HG02852 (cell line): Measurements from ENCODE around the gene NME7.

Source experiments
- ATAC-seq: cut with Tn5 transposase; IDR thresholded peaks from one replicate; pipeline ENCODE4 v1.9.1; 2021; ENCODE audit warnings: mild to moderate bottlenecking, moderate library complexity; ENCODE audit not compliant: unreplicated experiment

NME7 gene

GRCh38 chr1:169163059-169163458 is 204.5 kb downstream of the NME7 start:
- ATAC-seq = peak; percentile 70

DNA sequence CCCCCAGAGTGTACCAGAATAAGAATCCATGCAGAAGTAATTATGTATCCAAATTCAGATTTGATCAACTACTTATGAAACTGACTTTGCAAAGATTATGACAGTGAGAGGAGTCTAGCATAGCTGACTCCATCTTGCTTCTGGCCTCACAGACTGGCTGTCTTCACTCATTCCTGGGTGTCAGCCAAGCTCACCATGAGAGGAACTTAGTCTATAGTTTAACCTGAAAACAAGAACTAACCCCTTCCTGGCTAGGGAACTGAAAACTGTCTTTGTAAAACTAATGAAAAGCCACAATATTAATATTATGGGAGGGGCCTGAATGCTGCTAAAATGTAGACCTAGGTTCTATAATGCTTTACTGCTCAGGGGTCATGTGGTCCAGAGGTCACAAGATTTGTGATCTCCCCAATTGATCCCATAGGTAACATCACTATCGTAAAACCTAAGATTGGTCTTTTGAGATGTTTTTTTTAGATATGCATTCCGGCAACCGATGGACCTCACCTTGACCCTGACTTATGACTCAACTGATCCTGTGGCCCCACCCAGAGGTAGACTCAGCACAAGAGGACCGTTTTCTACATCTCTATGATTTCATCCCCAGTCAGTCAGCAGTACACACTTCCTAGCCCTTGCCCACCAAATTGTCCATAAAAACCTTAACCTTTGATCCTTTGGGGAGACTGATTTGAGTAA is 206.0 kb downstream of the NME7 start:
- ATAC-seq = peak; percentile 75

- ATAC-seq = no peak
Observed at GRCh38 chr1:169160845-169161495, 206.6 kb downstream of the NME7 start.

DNA sequence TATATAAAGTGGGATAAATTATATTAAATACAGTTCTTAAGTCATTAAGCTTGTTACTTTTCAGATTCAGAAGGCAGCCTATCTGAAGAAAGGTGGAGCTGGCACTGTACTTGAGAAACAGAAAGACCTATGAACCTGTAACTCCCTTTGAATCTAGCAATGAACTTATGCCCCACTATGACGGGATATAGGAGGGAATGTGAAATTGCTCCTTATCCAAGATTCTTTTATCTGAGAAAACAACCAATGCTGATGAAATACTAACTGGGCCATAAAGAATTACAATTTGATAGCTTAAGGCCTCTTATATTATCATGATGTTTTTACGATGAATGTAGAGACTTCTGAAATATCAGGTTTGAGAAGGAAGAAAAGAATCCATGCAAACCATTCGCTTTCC is 211.0 kb downstream of the NME7 start:
- no peak for ATAC-seq

- no peak for ATAC-seq
Observed at GRCh38 chr1:169155675-169156074, 211.9 kb downstream of the NME7 start.

DNA sequence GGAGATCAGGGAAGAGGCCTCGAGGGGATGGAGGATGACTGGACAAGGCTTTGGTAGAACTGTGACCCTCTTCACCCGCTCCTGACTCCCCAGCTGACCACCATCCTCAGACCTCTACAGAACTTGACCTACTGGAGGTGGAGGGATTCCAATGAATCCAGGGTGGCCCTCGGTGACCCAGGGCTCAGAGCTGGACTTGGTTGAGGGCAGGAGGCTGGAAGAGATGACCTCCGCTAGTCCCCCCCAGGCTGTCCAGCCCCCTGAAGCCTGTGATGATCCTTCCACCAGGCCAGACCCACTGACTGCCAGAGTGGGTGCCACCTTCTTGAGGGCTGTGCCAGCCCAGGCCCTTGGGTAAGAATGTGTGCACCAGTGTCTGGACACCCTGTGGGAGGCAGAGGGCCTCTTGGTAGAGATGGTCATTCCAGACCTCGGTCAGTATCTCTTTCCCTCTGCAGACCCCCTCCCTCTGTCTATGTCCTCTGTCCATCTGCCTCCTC is 216.2 kb downstream of the NME7 start:
- ATAC-seq = no peak

DNA sequence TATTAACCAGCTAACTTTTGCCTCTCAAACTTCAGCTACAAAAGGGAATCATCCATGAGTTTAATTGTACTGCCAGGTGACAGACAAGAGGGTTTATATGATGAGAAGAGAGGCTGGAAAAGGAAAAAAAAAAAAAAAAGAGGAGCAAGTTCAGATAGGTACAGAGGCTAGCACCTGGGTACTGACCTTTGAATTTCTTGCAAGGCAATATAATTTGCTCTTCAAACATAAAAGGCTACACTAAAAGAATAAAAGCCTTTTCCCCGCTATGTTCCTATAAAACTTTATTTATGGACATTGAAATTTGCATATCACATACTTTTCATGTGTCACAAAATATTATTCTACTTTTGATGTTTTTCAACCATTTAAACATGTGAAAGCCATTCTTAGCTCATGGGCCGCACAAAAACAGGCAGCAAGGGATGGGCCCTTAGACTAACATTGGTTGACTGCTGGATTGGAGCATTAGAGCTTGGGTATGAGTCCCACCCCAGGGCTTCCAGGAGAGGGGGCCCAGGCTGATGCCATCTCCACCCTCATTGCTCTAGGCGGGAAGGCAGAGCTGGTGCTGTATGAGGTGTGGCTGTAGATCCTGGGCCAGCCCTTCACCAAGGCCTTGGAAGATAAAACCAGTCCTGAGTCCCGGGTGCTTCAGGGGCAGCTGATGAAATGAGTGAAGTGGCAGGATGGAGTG is 216.8 kb downstream of the NME7 start:
- ATAC-seq = no peak

GRCh38 chr1:169149555-169150286 is 217.9 kb downstream of the NME7 start:
- ATAC-seq = no peak

DNA sequence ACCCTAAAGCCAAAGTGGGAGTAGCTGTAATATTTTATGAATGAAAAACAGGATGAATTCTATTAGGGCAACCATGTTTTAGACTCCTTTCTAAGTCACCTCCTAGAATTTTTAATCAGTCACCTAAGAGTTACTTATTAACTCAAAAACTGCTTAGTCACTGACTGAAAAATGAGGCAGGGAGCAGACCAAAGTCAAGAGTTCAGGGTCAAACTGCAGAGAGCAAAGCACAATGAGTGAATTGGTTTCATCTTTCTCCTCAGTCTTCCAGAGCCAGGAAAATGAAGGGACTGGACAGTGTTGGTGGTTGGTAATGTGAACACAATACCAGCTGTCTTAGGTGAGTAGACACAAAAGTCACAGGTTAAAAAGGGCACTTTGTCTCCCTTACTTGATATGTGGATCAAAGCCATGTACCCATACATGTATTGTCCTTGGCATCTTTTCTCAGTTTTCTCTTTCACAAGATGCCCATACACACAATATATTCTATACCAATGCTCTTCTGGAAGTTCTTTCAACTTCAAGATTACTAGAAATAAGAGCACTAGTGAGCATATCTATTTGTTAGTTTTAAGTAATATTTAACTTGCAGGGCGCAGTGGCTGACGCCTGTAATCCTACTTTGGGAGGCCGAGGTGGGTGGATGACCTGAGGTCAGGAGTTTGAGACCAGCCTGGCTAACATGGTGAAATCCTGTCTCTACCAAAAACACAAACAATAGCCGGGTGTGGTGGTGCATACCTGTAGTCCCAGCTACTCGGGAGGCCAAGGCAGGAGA is 218.9 kb downstream of the NME7 start:
- ATAC-seq = no peak

- ATAC-seq = no peak
Observed at GRCh38 chr1:169146576-169147214, 220.9 kb downstream of the NME7 start.

DNA sequence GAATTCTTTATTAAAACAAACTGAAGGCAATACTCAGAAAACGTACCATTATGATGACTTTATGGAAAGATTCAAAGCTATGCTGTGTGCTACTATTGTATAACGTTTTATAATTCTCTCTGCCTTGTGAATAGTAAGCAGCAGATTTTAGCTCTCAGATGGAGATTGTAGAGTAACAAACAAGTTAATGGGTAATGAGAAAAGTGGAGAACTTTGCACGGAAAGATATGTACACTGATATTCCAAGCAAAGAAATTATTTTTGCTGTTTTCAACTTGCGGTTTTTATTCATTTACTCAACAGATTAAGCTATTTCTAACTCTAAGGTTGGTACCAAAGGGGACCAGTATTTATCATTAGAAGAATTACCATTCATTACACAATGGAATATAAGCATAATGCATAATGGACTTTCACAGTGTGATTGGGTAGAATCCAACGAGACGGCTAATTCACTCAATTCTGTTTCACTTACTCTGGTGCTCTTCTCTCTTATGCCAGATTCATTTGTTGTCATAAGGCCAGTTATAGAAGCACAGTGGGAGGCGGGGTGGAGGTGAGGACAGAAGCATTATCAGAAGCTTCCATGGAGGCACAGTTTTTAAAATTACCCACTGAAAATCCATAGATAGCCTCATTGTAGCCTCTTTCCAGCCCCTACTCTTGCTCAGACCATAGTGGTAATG is 222.5 kb downstream of the NME7 start:
- ATAC-seq = no peak

DNA sequence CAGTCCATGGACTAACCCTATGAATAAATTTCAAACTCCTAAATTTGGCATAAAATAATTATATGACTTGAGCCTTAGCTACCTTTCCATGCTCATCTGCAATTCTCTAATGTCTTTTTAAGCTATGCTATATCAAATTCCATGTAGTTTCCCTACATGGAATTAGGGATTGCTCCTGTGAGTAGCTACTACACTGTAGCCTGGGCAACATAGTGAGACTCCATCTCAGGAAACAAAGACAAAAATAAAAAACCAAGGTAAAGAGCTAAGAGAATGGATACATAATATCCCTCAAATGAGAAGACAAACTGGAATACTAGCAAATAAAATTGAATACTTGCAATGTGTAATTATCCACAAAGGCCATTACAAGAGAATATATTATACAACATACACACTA is 223.6 kb downstream of the NME7 start:
- no peak for ATAC-seq

GRCh38 chr1:169143346-169143745 is 224.3 kb downstream of the NME7 start:
- ATAC-seq = no peak

- no peak for ATAC-seq
Observed at GRCh38 chr1:169142129-169142528, 225.5 kb downstream of the NME7 start.

DNA sequence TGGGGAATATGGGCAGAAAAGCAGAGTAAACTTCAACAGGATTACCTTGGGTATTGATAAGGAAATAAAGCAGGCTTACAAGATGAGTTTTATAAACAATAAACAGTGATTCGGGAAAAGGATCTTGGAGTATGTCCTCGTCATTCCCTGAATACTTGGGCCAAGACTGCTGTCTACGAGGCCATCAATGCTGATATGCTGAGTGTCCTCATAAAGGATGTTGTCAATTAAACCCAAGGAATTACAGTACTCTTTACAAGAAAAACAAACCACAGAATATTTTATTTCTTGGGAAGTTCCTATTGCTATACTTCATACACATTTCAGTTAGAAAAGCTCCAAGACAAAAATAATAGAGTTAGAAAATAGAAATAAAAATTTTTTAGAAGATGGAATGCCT is 226.2 kb downstream of the NME7 start:
- no peak for ATAC-seq

DNA sequence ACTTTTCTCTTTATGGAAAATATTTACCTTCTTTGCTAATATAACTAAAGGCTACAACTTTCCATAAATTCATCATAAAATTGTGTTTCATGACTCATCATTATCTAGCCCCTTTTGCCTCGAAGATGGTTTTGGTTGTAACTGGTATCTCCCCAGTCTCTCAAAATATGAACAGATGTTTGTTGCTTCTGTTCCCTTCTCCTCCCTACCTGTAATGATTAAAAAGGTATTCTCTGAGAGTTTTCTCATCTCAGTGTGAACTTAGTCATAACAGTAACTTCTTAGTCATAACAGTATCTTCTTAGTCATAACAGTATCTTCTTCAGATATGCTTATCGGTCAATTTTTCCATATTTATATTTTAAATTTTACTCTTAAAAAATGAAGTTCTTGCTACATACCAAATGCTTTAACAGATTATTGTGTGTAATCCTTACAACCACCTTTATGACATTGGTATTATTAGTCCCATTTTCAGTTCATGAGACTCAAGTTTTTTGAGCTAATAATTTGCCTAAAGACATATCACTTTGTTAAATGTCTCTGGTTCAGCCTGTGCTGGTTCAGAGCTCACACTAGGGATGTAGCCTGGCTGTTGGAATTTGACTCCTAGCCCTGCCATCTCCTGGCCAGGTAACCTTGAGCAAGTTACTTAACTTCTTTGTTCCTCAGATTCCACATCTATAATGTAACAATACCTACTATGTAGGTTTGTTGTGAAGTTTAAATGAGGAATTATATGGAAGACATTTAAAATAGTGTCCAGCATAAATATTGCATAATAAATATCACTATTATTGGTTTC is 228.5 kb downstream of the NME7 start:
- ATAC-seq = peak; percentile 91

GRCh38 chr1:169137357-169137756 is 230.2 kb downstream of the NME7 start:
- ATAC-seq = no peak

DNA sequence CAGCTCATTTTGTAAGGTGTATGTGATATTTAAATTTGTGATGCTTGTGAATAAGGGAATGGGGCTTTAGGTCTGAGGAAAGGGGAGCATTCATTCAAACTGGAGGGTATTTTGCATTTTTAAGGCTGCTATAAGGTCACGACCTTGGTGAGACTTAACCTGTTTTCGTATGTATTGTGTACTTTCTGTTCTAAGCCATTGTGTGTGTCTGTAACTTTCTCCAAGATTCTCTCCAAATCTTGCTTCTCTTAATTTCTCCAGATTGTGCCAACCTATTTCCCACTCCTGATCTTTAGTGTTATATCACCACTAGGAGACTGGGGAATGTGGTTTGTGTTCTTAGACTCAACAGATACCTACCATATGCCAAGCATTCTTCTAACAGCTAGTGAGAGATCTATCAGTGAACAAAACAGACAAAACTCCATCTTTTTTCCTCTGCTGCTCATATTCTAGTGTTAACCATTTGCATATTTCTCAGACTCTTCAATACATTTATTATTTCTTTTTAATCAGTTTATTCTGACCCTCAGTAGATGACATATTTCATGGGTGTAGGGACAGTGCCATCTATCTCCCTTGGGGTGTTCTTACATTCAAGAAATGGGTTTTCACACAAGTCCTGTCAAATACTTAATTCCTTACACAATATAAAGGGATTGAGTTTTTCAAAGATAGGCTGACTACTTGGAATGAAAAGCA is 233.6 kb downstream of the NME7 start:
- ATAC-seq = no peak
